K562 (cell line): ENCODE results near the gene DOCK1. TPM values are rescaled to one million over a fixed set of nuclear protein-coding genes. Genes with fewer than 3 reads are reported as not detected.

ENCODE experiments used
- ATAC-seq: fragments of 200-7000 bp; cut with Tn5 transposase; 3 replicates; pipeline ENCODE4 v1.9.1; 2020; ENCODE audit warnings: moderate library complexity
- BruUV-seq: library from RNA; stranded (reverse); fragments of 400-500 nt; replicated peaks from 2 replicates; lab custom pipeline; 2021; lab: Mats Ljungman, UMichigan
- CTCF ChIA-PET: fragments of 300-600 bp; formaldehyde crosslinking; extraction: SDS; loops from one replicate; lab custom pipeline; 2021; ENCODE audit warnings: low intra/inter-chr PET ratio; lab: Yijun Ruan, JAX
- POLR2A ChIA-PET: fragments of 300-600, 350-650 bp; sonication (Branson Sonifier 250); formaldehyde crosslinking; extraction: SDS; loops from one replicate; lab custom pipeline; 2021; ENCODE audit warnings: antibody characterized with exemption, inconsistent platforms; lab: Yijun Ruan, JAX
- DNase-seq, 4 experiments: peaks; one replicate each; pipeline versions ENCODE4 v3.0.0 to v3.0.0-alpha.2; 2011 to 2018; ENCODE audit warnings: low spot score in 3 of 4, mixed read lengths in 3 of 4; ENCODE audit errors: extremely low read depth in 1 of 4
- FAIRE-seq: peaks from 2 replicates; lab custom pipeline; 2011; peaks lifted over from hg19 to GRCh38; lab: Jason Lieb, UNC
- H2AFZ ChIP-seq: 2 replicates; pipeline ENCODE4 v1.6.0; 2011; ENCODE audit warnings: low read depth, low read length, control low read depth, inconsistent platforms
- H3K27ac ChIP-seq: fragments of 200-600 bp; 3 replicates; pipeline ENCODE4 v1.8.0; 2011; ENCODE audit warnings: low read depth, mild to moderate bottlenecking, control low read depth, inconsistent platforms, low read length, moderate library complexity, mixed read lengths; ENCODE audit errors: extremely low read depth
- H3K27me3 ChIP-seq, 2 experiments: fragments of 300-600 bp in 1 of 2; 2 replicates in 1 of 2; 3 replicates in 1 of 2; pipeline versions ENCODE4 v1.6.0 to v1.8.0; 2011; ENCODE audit warnings: inconsistent platforms in 2 of 2, low read length in 2 of 2, mild to moderate bottlenecking in 1 of 2, mixed read lengths in 1 of 2, moderate library complexity in 1 of 2; ENCODE audit not compliant: control insufficient read depth in 2 of 2, insufficient read depth in 2 of 2
- H3K36me3 ChIP-seq: fragments of 300-600 bp; 3 replicates; pipeline ENCODE4 v1.8.0; 2011; ENCODE audit warnings: mild to moderate bottlenecking, low read length, inconsistent platforms; ENCODE audit not compliant: control insufficient read depth, insufficient read depth
- H3K4me1 ChIP-seq, 2 experiments: fragments of 200-600 bp in 1 of 2; replicated peaks in 1 of 2; 2 replicates in 1 of 2; 3 replicates in 1 of 2; pipeline versions ENCODE4 v1.5.1 to v1.8.0; 2011; ENCODE audit warnings: inconsistent platforms in 2 of 2, low read length in 2 of 2, mild to moderate bottlenecking in 1 of 2, mixed read lengths in 1 of 2, moderate library complexity in 1 of 2; ENCODE audit not compliant: control insufficient read depth in 2 of 2, insufficient read depth in 2 of 2
- H3K4me2 ChIP-seq: 2 replicates; pipeline ENCODE4 v1.6.1; 2011; ENCODE audit warnings: low read length, control low read depth, inconsistent platforms, mixed read lengths; ENCODE audit not compliant: insufficient read depth
- H3K4me3 ChIP-seq: fragments of 200-600 bp; sonication (generic), shearing (Covaris generic); 2 replicates; pipeline ENCODE4 v1.5.1; 2016; ENCODE audit warnings: control low read depth, inconsistent platforms
- H3K79me2 ChIP-seq: fragments of 200-600 bp; 3 replicates; pipeline ENCODE4 v1.8.0; 2011; ENCODE audit warnings: low read length, inconsistent platforms; ENCODE audit not compliant: control insufficient read depth, insufficient read depth
- H3K9ac ChIP-seq, 2 experiments: 2 replicates each; pipeline versions ENCODE4 v1.6.0 to v1.6.1; 2011; ENCODE audit warnings: low read depth in 2 of 2, low read length in 2 of 2, control low read depth in 1 of 2, inconsistent platforms in 1 of 2, mild to moderate bottlenecking in 1 of 2, mixed read lengths in 1 of 2; ENCODE audit not compliant: insufficient read depth in 1 of 2
- H3K9me1 ChIP-seq: one replicate; pipeline ENCODE4 v1.6.0; 2011; ENCODE audit warnings: inconsistent platforms, mild to moderate bottlenecking, low read length, moderate library complexity; ENCODE audit not compliant: control insufficient read depth, insufficient read depth
- H3K9me3 ChIP-seq: replicated peaks from 2 replicates; pipeline ENCODE4 v1.5.1; 2011; ENCODE audit warnings: low read depth, low read length, inconsistent platforms; ENCODE audit not compliant: control insufficient read depth, insufficient read depth
- H4K20me1 ChIP-seq: replicated peaks from 2 replicates; pipeline ENCODE4 v1.6.1; 2011; ENCODE audit warnings: low read length, inconsistent platforms, mixed read lengths; ENCODE audit not compliant: control insufficient read depth, insufficient read depth
- BRF1 ChIP-seq: IDR thresholded peaks from 3 replicates; pipeline ENCODE4 v1.6.1; 2011; ENCODE audit warnings: borderline replicate concordance, mild to moderate bottlenecking; ENCODE audit not compliant: insufficient read length; ENCODE audit errors: extremely low read depth
- CUX1 ChIP-seq: fragments of 200-800 bp; sonication (Bioruptor generic); IDR thresholded peaks from 2 replicates; pipeline ENCODE4 v1.6.1; 2016; ENCODE audit warnings: missing genetic modification characterization, missing compliant biosample characterization
- HMGN3 ChIP-seq: IDR thresholded peaks from 2 replicates; pipeline ENCODE4 v1.6.1; 2011; ENCODE audit warnings: borderline replicate concordance, low read depth, mild to moderate bottlenecking, mixed read lengths, low read length; ENCODE audit not compliant: insufficient read length; ENCODE audit errors: extremely low read depth
- ID3 ChIP-seq, 2 experiments: fragments of 250-450 bp in 1 of 2; fragments of 450-650 bp in 1 of 2; sonication (Bioruptor Pico) in 1 of 2; IDR thresholded peaks; 2 replicates each; pipeline versions ENCODE4 v1.6.1 to v1.8.0; 2016 to 2021; ENCODE audit warnings: mild to moderate bottlenecking in 2 of 2, moderate library complexity in 2 of 2, missing compliant biosample characterization in 1 of 2, missing genetic modification characterization in 1 of 2
- JUNB ChIP-seq: fragments of 450-650 bp; formaldehyde crosslinking; conservative IDR thresholded peaks from 2 replicates; pipeline ENCODE4 v1.4.0; 2020; ENCODE audit warnings: mild to moderate bottlenecking
- ZKSCAN1 ChIP-seq: fragments of 150-350 bp; IDR thresholded peaks from 2 replicates; pipeline ENCODE4 v1.6.1; 2016; ENCODE audit warnings: low read depth, low read length
- WGBS: fragments of 100-300 bp; shearing (Covaris generic); methylation state at CpG from one replicate; pipeline ENCODE4 v1.1.6; 2016; ENCODE audit warnings: low coverage, mixed read lengths; ENCODE audit not compliant: insufficient coverage; ENCODE audit errors: missing lambda C conversion rate; 5-methylcytosine and 5-hydroxymethylcytosine counted together
- in situ Hi-C: fragments of 300-500 bp; cut with MboI; formaldehyde crosslinking; loops from 4 replicates; pipeline ENCODE4 v1.15.0; 2018; ENCODE audit warnings: inconsistent platforms, mixed read lengths
- intact Hi-C: fragments of 100-400 bp; cut with micrococcal nuclease; formaldehyde crosslinking; loops from 2 replicates; pipeline ENCODE4 v1.14.2; 2022
- polyA plus RNA-seq, 8 experiments: library from polyadenylated mRNA; depleted of rRNA in 4 of 8; stranded (reverse) in 5 of 8; unstranded in 3 of 8; fragments of >200 nt; fragmentation: Nextera tagmentation in 2 of 8; fragmentation: Illumina TruSeq in 1 of 8; extraction: Ambion mirVana in 2 of 8; extraction: Trizol in 1 of 8; gene quantifications; 2 replicates each; pipeline versions ENCODE4 v1.2.1 to v1.2.3, GENCODE V29; 2011 to 2014; ENCODE audit warnings: inconsistent platforms in 1 of 8, missing spikeins in 1 of 8
- total RNA-seq, 7 experiments: library from RNA; depleted of rRNA in 6 of 7; stranded (reverse); fragments of >200 nt in 6 of 7; fragmentation: Illumina TruSeq in 2 of 7; extraction: Trizol in 2 of 7; gene quantifications; 2 replicates each; pipeline versions ENCODE4 v1.2.1 to v1.2.3, GENCODE V29; 2011 to 2021; ENCODE audit warnings: low replicate concordance in 1 of 7

Gene DOCK1
- total and polyA plus RNA-seq, 9 of the 15 experiments (the other 6 are each of a cell fraction or from before 2014, with no cell fraction given) = 0.31 TPM; not detected in 8

- TF ChIP-seq CUX1 (no peak), ID3 (CRISPR knock-in tag; IDR thresholded peaks at IDR 0.05) (no peak), ID3 (tag; IDR thresholded peaks at IDR 0.05) (no peak)
Measured at GRCh38 chr10:127414024-127414423, 508.8 kb downstream of the DOCK1 start (continued).

- H4K20me1 ChIP-seq = no peaks in the 10 kb centered on the region
- 0% methylated on average over 9 of the region's 9 CpGs for WGBS
- no peak overlapping the region for H2AFZ ChIP-seq
- no peaks in the 10 kb centered on the region; a peak in 1 of 5 replicates for H3K27me3 ChIP-seq
- no peak overlapping the region for H3K4me3 ChIP-seq
- in situ Hi-C loops (no loop called here), intact Hi-C loops (no loop called here)
- DNase-seq = no peak
- ATAC-seq = no peak
- no peaks in the 10 kb centered on the region for H3K79me2 ChIP-seq
- H3K4me1 ChIP-seq = no peaks in the 10 kb centered on the region
- no TSS peak for BruUV-seq
- TF ChIP-seq HMGN3 = no peak
- TF ChIP-seq JUNB (CRISPR knock-in tag) = no peak
- no peak for TF ChIP-seq BRF1
- no peak for TF ChIP-seq ZKSCAN1
- TF ChIP-seq, all 486 proteins: peak for 0
- ChIA-PET CTCF (no interaction called here), POLR2A (no interaction called here)
- no peak for FAIRE-seq
- Histone ChIP-seq H3K36me3 (no peaks in the 10 kb centered on the region), H3K9ac (no peak overlapping the region), H3K4me2 (no peak overlapping the region), H3K9me3 (no peaks in the 10 kb centered on the region), H3K9me1 (no peaks in the 10 kb centered on the region), H3K27ac (no peak overlapping the region)
Measured at GRCh38 chr10:127415116-127415515, 509.9 kb downstream of the DOCK1 start.
